ENCODE measurements around the gene MRPS18A. TPM values are rescaled to one million over a fixed set of nuclear protein-coding genes. Genes with fewer than 3 reads are reported as not detected.
A peak's percentile ranks its signal among the peaks of the same experiment; 100 is the strongest.

MRPS18A gene
- total and polyA plus RNA-seq, 9 of the 15 experiments (the other 6 are each of a cell fraction or from before 2014, with no cell fraction given) = 87.5 to 243 (median 125) TPM

- TF ChIP-seq ZNF354B (CRISPR knock-in tag; IDR thresholded peaks at IDR 0.05) = no peak
- no peak for TF ChIP-seq HIVEP1 (CRISPR knock-in tag; IDR thresholded peaks at IDR 0.05)
- TF ChIP-seq ZNF592 (IDR thresholded peaks at IDR 0.05) = no peak
- TF ChIP-seq ETV6 (IDR thresholded peaks at IDR 0.05; ENCODE audit: borderline replicate concordance in 1 of 2, low read depth in 2 of 2, low read length in 1 of 2) = no peak
- TF ChIP-seq ETV6 (CRISPR knock-in tag; IDR thresholded peaks at IDR 0.05; ENCODE audit: borderline replicate concordance) = no peak
- no peak for TF ChIP-seq ZNF316 (IDR thresholded peaks at IDR 0.05)
- no peak for TF ChIP-seq COPS2 (conservative IDR thresholded peaks at IDR 0.05)
- TF ChIP-seq TCF7 (IDR thresholded peaks at IDR 0.05; ENCODE audit: borderline replicate concordance) = peak; percentile 67; the same call in 1 of the 2 replicates
- no peak for TF ChIP-seq FOXJ2 (tag; IDR thresholded peaks at IDR 0.05)
- no peak for TF ChIP-seq U2AF1 (optimal IDR thresholded peaks at IDR 0.05; ENCODE audit: low read depth, low read length)
- TF ChIP-seq ZNF551 (CRISPR knock-in tag; IDR thresholded peaks at IDR 0.05) = no peak
- TF ChIP-seq CBFA2T3 (IDR thresholded peaks at IDR 0.05) = no peak
- no peak for TF ChIP-seq ZZZ3 (IDR thresholded peaks at IDR 0.05)
- TF ChIP-seq KLF1 (tag; IDR thresholded peaks at IDR 0.05) = no peak; the same call in 1 of the 2 replicates
- no peak for TF ChIP-seq IRF1 (CRISPR knock-in tag; IDR thresholded peaks at IDR 0.05; ENCODE audit: borderline replicate concordance)
These were observed at the start of gene MRPS18A (continued) for GRCh38 chr6:43687437-43688347.
